Natural killer cell (primary cell): ENCODE data around the gene DCUN1D2. TPM values are rescaled to one million over a fixed set of nuclear protein-coding genes. Genes with fewer than 3 reads are reported as not detected.

Experiments
- ATAC-seq, 3 donors: fragments of 150-1000 bp in 2 of 3; fragments of 200-7000 bp in 1 of 3; cut with Tn5 transposase; 1 replicate in 1 of 3; 2 replicates in 2 of 3; pipeline ENCODE4 v1.10.0; 2021; ENCODE audit warnings: mild to moderate bottlenecking in 2 of 3, moderate library complexity in 2 of 3
- DNase-seq, 2 donors: peaks; one replicate each; pipeline versions ENCODE4 v3.0.0 to v3.0.0-alpha.2; 2013 to 2021; ENCODE audit warnings: mixed read lengths in 1 of 2
- H3K27ac ChIP-seq: one replicate; pipeline ENCODE4 v1.5.1; 2013; ENCODE audit warnings: mild to moderate bottlenecking, low read length
- H3K27me3 ChIP-seq: one replicate; pipeline ENCODE4 v1.6.1; 2013; ENCODE audit warnings: low read length; ENCODE audit not compliant: control insufficient read depth, insufficient read depth
- H3K36me3 ChIP-seq: one replicate; pipeline ENCODE4 v1.6.1; 2013; ENCODE audit warnings: low read length; ENCODE audit not compliant: control insufficient read depth, insufficient read depth
- H3K4me1 ChIP-seq: one replicate; pipeline ENCODE4 v1.6.1; 2013; ENCODE audit warnings: low read length; ENCODE audit not compliant: control insufficient read depth, insufficient read depth
- H3K4me3 ChIP-seq: one replicate; pipeline ENCODE4 v1.5.1; 2013; ENCODE audit warnings: low read length
- H3K9me3 ChIP-seq: one replicate; pipeline ENCODE4 v1.6.1; 2013; ENCODE audit warnings: low read length; ENCODE audit not compliant: control insufficient read depth, insufficient read depth
- H3K27ac Mint-ChIP-seq, 2 donors: one replicate each; pipeline ENCODE4 v1.8.0; 2022; ENCODE audit warnings: mild to moderate bottlenecking in 2 of 2, mixed read lengths in 2 of 2, moderate library complexity in 1 of 2
- H3K27me3 Mint-ChIP-seq, 2 donors: one replicate each; pipeline ENCODE4 v1.8.0; 2022; ENCODE audit warnings: low read depth in 2 of 2, mixed read lengths in 2 of 2
- H3K36me3 Mint-ChIP-seq: one replicate; pipeline ENCODE4 v1.8.0; 2022; ENCODE audit warnings: mixed read lengths
- H3K4me1 Mint-ChIP-seq, 2 donors: one replicate each; pipeline ENCODE4 v1.8.0; 2022; ENCODE audit warnings: mixed read lengths in 2 of 2
- H3K4me3 Mint-ChIP-seq: one replicate; pipeline ENCODE4 v1.8.0; 2022; ENCODE audit warnings: mild to moderate bottlenecking, moderate library complexity, mixed read lengths
- H3K9me3 Mint-ChIP-seq, 2 donors: one replicate each; pipeline ENCODE4 v1.8.0; 2022; ENCODE audit warnings: mixed read lengths in 2 of 2
- WGBS: methylation state at CpG from one replicate; pipeline ENCODE4 v1.1.7; 2013; ENCODE audit warnings: missing lambda C conversion rate; ENCODE audit not compliant: insufficient coverage; 5-methylcytosine and 5-hydroxymethylcytosine counted together
- intact Hi-C: fragments of 100-400 bp; cut with micrococcal nuclease; formaldehyde crosslinking; loops from one replicate; pipeline ENCODE4 v1.14.2; 2022
- total RNA-seq, 4 donors: library from RNA; stranded (reverse); fragments of 120-200 nt in 1 of 4; gene quantifications; one replicate each; pipeline versions ENCODE4 v1.2.3 to v1.2.4, GENCODE V29; 2013 to 2022
- TF ChIP-seq, protein P1 (sequence below): fragments of 200-600 bp; IDR thresholded peaks from one replicate; pipeline ENCODE4 v1.8.0; 2022; ENCODE audit warnings: antibody characterized with exemption

The DCUN1D2 gene
- total RNA-seq, 3 donors from 2014 or later (not counting 1 experiment from before 2014, with no cell fraction given) = 26.1 to 33.9 (median 27.1) TPM

DNA sequence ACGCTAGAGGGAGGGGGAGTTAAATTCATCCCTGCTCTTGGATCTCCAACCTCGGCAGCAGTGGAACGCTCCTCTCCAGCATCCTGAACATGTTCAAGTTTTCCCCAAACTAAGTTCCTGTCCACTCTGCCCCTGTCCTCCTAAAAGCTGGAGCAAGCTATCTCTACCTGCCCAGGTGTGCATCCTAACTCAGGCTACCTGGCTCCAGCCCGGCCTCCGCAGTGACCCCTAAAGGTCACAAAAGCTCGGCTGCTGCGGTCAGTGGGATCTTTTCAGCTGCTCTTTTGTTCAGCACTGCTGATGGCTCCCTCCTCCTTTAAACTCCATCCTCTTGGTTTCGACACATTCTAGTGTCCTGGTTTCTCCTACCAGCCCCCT is 1.4 kb downstream of the DCUN1D2 start:
- H3K27me3 Mint-ChIP-seq = no peaks in the 10 kb centered on the region
- H3K27ac ChIP-seq = no peak overlapping the region
- H3K36me3 Mint-ChIP-seq = no peaks in the 10 kb centered on the region
- H3K27ac Mint-ChIP-seq = peak overlapping the region; percentile 77 to 86
- H3K9me3 ChIP-seq = no peaks in the 10 kb centered on the region
- WGBS = 92% methylated on average over 8 of the region's 8 CpGs
- H3K36me3 ChIP-seq = no peaks in the 10 kb centered on the region
- H3K4me1 Mint-ChIP-seq = peaks cover 47 to 52% of the 10 kb centered on the region in 2 donors
- H3K4me1 ChIP-seq = peaks cover 24% of the 10 kb centered on the region
- ATAC-seq = no peak
- peak overlapping the region; percentile 88 for H3K4me3 Mint-ChIP-seq
- no peak overlapping the region for H3K4me3 ChIP-seq
- H3K27me3 ChIP-seq = no peaks in the 10 kb centered on the region
- H3K9me3 Mint-ChIP-seq = no peaks in the 10 kb centered on the region
- TF ChIP-seq, protein P1, sequence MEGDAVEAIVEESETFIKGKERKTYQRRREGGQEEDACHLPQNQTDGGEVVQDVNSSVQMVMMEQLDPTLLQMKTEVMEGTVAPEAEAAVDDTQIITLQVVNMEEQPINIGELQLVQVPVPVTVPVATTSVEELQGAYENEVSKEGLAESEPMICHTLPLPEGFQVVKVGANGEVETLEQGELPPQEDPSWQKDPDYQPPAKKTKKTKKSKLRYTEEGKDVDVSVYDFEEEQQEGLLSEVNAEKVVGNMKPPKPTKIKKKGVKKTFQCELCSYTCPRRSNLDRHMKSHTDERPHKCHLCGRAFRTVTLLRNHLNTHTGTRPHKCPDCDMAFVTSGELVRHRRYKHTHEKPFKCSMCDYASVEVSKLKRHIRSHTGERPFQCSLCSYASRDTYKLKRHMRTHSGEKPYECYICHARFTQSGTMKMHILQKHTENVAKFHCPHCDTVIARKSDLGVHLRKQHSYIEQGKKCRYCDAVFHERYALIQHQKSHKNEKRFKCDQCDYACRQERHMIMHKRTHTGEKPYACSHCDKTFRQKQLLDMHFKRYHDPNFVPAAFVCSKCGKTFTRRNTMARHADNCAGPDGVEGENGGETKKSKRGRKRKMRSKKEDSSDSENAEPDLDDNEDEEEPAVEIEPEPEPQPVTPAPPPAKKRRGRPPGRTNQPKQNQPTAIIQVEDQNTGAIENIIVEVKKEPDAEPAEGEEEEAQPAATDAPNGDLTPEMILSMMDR = no peak
- no peak for DNase-seq
- intact Hi-C loops = no loop called here

DNA sequence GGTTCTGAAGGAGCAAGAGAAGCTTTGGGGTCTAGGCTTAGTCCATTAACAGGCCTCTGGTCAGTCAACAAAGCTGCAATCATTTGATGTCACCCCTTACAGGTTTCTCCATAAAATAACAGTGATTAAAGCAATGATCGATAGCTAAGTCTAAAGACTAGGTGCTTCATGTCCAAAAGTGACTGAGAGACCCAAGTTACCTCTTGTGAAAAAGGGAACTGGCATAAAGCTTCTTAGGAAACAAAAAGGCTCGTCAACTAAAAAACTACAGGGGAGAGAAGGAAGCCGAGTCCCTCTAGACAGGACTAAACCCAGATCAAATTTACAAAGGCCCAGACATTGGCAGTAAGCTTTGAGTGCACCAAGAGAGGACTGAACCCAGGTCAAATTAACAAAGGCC is 2.2 kb downstream of the DCUN1D2 start:
- Mint-ChIP-seq H3K9me3 (no peaks in the 10 kb centered on the region), H3K4me1 (peaks cover 38 to 43% of the 10 kb centered on the region in 2 donors), H3K27ac (no peak overlapping the region), H3K27me3 (no peaks in the 10 kb centered on the region), H3K4me3 (peak overlapping the region; percentile 80), H3K36me3 (no peaks in the 10 kb centered on the region)
- Histone ChIP-seq H3K4me1 (peaks cover 24% of the 10 kb centered on the region), H3K27me3 (no peaks in the 10 kb centered on the region), H3K4me3 (no peak overlapping the region), H3K9me3 (no peaks in the 10 kb centered on the region), H3K27ac (no peak overlapping the region), H3K36me3 (peaks cover under 1% of the 10 kb centered on the region)
- DNase-seq (no peak), ATAC-seq (no peak)
- 67% methylated on average over 3 of the region's 3 CpGs for WGBS
- TF ChIP-seq, protein P1 = no peak
- intact Hi-C loops = no loop called here

DNA sequence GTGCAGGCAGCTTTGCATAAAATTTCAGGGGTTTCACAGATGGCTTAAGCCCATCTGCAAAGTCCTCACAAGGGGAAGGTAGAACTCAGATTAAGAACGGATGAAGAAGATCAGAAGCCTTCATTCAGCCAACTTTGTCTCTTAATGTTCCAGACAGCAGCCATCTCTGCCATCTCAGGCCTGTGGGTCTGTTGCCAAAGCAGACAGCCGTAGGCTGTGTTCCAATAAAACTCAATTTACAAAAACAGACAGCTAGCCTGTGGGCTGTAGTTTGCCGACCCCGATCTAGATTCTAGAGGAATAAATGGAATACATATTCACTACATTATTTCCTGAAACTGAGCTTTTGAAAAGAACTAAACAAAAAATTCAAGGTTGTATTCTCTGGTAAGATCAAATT is 3.8 kb downstream of the DCUN1D2 start:
- no peaks in the 10 kb centered on the region for H3K36me3 Mint-ChIP-seq
- H3K27ac Mint-ChIP-seq = no peak overlapping the region
- peaks cover 31 to 37% of the 10 kb centered on the region in 2 donors for H3K4me1 Mint-ChIP-seq
- Histone ChIP-seq H3K27ac (no peak overlapping the region), H3K9me3 (no peaks in the 10 kb centered on the region), H3K27me3 (no peaks in the 10 kb centered on the region), H3K36me3 (peaks cover 2% of the 10 kb centered on the region), H3K4me3 (no peak overlapping the region), H3K4me1 (peaks cover 19% of the 10 kb centered on the region)
- no peak for ATAC-seq
- no peaks in the 10 kb centered on the region for H3K9me3 Mint-ChIP-seq
- 90% methylated on average over 2 of the region's 4 CpGs for WGBS
- intact Hi-C loops = no loop called here
- TF ChIP-seq, protein P1 = no peak
- DNase-seq = no peak
- H3K27me3 Mint-ChIP-seq = no peaks in the 10 kb centered on the region
- no peak overlapping the region for H3K4me3 Mint-ChIP-seq

DNA sequence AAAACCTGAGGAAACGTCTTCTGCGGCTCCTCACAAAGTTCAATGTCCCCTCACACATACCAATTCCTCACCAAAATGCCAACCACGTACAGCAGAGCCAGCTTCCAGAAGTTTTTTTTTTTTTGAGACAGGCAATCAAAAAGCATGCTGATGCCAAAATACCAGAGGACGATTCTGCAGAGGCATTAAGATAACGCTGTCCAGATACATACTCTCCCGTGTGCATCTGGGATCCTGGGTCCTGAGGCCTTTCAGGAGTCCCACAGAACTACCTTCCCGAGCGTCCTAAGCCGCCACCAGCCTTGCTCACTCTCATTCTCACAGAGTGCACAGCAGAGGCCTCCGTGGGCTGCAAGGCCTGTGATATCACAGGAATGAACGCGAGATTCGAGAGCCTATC is 5.0 kb downstream of the DCUN1D2 start:
- Mint-ChIP-seq H3K27ac (no peak overlapping the region), H3K9me3 (no peaks in the 10 kb centered on the region), H3K4me1 (peaks cover 28 to 32% of the 10 kb centered on the region in 2 donors), H3K36me3 (no peaks in the 10 kb centered on the region), H3K27me3 (no peaks in the 10 kb centered on the region), H3K4me3 (no peak overlapping the region)
- intact Hi-C loops = no loop called here
- no peak for DNase-seq
- Histone ChIP-seq H3K4me1 (peaks cover 13% of the 10 kb centered on the region), H3K36me3 (peaks cover 2% of the 10 kb centered on the region), H3K27me3 (no peaks in the 10 kb centered on the region), H3K9me3 (no peaks in the 10 kb centered on the region), H3K4me3 (no peak overlapping the region), H3K27ac (no peak overlapping the region)
- ATAC-seq = no peak
- TF ChIP-seq, protein P1 = no peak
- 98% methylated on average over 9 of the region's 13 CpGs for WGBS
